Measurements from ENCODE around the gene PRM3. TPM values are rescaled to one million over a fixed set of nuclear protein-coding genes. Genes with fewer than 3 reads are reported as not detected.

The PRM3 gene
- total and polyA plus RNA-seq, 2 of the 8 experiments (the other 6 are each of a cell fraction or from before 2014, with no cell fraction given): not detected

DNA sequence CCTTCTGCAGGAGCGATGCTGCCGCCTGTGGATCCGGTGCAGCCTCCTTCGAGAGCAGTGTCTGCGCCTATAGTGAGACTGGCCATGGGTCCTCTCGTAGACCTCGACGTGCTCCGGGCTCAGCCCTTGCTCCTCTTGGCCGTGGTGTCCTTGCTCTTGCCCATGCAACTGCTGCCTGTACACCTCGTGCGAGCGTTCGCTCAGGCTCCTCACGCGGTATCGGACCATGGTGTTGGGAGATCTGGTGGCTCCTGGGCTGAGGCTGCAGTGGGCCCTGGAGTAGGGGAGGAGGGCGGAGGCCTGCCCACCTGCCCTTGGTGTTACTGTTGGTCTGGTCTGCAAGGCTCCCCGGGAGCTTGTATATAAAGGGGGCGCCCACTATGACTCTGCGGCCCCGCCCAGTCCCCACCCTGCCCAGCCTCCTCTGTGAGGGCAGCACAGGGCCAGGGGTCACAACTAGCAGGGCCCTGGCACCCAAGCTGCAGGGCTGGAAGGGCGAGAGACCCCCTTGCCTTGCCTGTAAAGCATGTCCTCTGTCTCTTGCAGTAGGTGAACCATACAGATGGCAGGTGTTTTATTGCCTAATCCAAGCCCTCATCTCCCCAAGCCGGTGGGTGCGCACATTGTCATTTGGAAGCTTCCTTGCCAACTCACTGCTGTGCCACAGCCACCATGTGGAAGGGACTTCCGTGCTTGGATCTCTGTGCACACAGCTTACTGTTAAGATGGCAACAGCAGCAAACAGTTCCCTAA lies 2.9 kb upstream of the PRM3 start, which contains the start of gene PRM2 (continued):
- no peak for TF ChIP-seq NANOG (IDR thresholded peaks at IDR 0.05; ENCODE audit: insufficient read depth, low read depth, low read length, poor library complexity, severe bottlenecking)
- no peak for TF ChIP-seq HDAC6 (IDR thresholded peaks at IDR 0.05; ENCODE audit: low read depth, low read length)
- TF ChIP-seq SIX5 (IDR thresholded peaks at IDR 0.05; ENCODE audit: low read depth, low read length): no peak
